Hematopoietic multipotent progenitor cell (in vitro differentiated cells): Measurements from ENCODE around the gene LPIN2. TPM values are rescaled to one million over a fixed set of nuclear protein-coding genes. Genes with fewer than 3 reads are reported as not detected.
"Not testable (repeated sequence)": the region's sequence is repeated elsewhere in the genome, so short reads cannot be mapped to it uniquely, and the experiment has no call there.

Source experiments
- DNase-seq, 3 donors: peaks; one replicate each; pipeline ENCODE4 v3.0.0-alpha.2; 2011 to 2015; ENCODE audit warnings: low read depth in 2 of 3, low spot score in 2 of 3
- total RNA-seq: library from RNA; depleted of rRNA; stranded (reverse); fragments of >200 nt; gene quantifications from one replicate; pipeline ENCODE4 v1.2.3, GENCODE V29; 2012

The LPIN2 gene
- total RNA-seq, 1 donor, result 38.2 TPM

- peak in 1 of 3 donors; percentile 63 for DNase-seq
These were observed 32.2 kb upstream of the LPIN2 start for GRCh38 chr18:3044931-3045698.

- no peak for DNase-seq
These were observed 29.4 kb upstream of the LPIN2 start for GRCh38 chr18:3042379-3042778.

DNA sequence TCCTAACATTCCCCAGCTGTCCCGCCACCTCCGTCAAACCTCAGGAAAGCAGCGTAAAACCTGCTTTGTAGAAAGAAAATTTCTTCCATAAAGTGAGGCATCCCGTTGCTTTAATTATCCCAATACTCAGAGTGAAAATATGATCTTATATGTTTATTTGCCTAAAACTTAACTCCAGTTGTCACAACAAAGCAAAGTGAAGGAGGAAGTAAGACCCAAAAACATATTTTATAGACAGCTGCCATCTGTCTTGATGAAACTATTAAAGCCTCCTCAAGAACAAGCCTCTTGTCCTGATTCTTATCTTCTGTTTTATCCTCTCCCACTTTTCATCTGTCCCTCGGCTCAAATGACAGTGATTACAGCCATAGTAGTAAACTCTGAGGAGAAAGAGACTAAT, 28.9 kb upstream of the LPIN2 start:
- no peak for DNase-seq

GRCh38 chr18:3040881-3041280, 27.9 kb upstream of the LPIN2 start:
- DNase-seq, result no peak

GRCh38 chr18:3040173-3040572, 27.2 kb upstream of the LPIN2 start:
- DNase-seq, result no peak

DNA sequence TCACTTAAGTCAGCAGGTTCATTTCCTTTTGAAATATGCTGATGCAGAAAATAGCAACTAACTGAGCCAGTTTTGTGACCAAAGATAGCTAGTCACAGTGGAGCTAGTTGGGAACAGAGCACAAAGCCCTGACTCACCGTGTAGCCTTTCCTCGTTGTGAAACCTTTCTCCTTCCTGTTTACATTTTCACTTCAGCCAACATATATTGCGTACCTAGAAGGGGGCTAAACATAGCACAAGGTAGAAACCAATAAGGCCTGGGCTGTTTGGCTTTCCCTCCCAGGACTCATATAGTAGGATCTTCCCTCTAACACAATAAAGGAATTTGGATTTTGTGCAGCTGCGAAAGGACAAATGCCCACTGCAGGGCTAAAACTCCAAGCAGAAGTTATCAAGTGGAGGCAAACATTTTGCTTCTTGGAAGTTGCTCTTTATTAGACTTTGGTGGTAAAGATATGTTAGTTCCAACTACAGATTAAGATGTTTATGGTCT, 24.5 kb upstream of the LPIN2 start:
- DNase-seq, result peak in 1 of 3 donors; percentile 45

DNA sequence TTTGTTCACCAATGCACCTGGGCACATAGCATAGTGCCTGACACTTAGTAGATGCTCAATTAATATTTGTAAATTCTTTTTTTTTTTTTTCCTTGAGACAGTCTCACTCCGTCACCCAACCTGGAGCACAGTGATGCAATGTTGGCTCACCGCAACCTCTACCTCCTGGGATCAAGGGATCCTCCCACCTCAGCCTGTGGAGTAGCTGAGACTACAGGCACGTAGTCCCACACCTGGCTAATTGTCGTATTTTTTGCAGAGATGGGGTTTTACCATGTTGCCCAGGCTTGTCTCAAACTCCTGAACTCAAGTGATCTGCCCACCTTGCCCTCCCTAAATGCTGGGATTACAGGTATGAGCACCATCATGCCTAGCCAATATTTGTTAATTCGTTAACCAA, 23.2 kb upstream of the LPIN2 start:
- no peak for DNase-seq

DNA sequence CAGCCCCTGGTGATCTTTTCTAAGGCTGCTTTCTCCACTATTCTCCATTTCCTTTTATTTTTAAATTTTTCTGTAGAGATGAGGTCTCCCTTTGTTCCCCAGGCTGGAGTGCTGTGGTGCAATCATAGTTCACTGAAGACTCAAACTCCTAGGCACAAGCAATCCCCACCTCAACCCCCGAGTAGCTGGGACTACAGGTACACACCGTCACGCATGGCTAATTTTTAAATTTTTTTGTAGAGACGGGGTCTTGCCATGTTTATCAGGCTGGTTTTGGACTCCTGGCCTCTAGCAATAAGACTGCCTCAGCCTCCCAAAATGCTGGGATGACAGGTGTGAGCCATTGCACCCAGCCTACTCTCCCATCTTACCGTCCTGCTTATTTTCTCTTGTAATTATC, 22.7 kb upstream of the LPIN2 start:
- no peak for DNase-seq

GRCh38 chr18:3032721-3033120, 19.8 kb upstream of the LPIN2 start:
- no peak for DNase-seq

DNA sequence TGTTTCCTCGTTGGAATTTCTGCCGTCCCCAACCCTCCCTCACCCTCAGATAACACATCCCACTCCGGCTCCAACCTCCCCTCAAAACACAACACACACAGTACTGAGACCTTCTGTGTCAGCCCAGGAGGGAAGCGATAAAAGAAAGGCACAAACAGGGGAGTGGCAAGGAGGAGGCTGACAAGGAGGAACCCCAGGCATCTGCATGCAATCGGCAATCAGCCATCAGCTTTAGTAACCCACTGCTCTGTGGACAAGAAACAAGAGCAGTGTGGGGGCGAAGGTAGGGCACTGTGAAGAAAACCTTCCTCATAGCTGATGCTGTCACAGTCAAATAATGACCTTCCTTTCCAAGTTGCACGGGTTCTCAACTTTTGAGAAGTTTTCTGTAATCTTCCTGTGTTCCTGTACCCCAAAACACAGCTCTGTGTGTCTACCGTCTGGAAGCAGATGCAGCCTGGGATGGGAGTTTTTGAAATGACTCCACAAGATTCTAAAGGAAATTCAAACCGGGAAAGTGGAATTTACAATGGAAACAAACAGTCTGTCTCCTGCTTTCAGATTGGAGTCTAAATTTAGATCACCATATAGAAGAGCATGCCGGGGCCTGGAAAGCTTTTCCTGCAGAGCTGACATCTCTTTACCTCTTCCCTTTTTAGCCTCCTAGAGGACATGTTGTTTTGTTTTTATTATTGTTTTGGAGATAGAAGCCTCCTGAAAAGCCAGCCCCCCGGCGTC, 16.4 kb upstream of the LPIN2 start:
- DNase-seq, result no peak

GRCh38 chr18:3028115-3028514, 15.2 kb upstream of the LPIN2 start:
- not testable (repeated sequence) for DNase-seq

DNA sequence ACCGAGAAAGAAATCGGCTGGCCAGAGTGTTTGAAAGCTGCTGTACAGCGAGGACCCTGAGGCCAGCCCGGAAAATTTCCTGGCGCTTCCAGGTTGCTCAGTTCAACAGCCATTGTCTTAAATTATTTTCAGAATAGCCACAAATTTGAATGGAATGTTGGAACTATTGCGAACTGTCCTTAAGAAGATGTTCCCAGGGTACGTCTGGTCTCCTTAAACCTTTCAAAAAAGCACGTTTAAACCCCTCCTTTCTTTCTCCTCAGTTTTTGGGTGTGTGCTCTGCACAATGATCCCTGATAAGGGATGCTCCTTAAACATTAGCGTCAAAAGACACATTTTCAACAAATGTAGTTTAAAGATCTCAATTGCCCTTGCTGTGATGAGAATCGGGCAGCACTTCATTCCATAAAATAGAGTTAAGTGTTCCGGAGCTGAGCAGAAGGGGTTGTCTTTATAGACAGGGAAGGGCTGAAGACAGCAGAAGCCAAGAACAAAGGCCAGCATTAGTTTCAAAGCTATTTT, 14.5 kb upstream of the LPIN2 start:
- DNase-seq, result no peak

- DNase-seq, result no peak
These were observed 12.6 kb upstream of the LPIN2 start for GRCh38 chr18:3025544-3025943.

- not testable (repeated sequence) for DNase-seq
These were observed 10.7 kb upstream of the LPIN2 start for GRCh38 chr18:3023603-3024002.

DNA sequence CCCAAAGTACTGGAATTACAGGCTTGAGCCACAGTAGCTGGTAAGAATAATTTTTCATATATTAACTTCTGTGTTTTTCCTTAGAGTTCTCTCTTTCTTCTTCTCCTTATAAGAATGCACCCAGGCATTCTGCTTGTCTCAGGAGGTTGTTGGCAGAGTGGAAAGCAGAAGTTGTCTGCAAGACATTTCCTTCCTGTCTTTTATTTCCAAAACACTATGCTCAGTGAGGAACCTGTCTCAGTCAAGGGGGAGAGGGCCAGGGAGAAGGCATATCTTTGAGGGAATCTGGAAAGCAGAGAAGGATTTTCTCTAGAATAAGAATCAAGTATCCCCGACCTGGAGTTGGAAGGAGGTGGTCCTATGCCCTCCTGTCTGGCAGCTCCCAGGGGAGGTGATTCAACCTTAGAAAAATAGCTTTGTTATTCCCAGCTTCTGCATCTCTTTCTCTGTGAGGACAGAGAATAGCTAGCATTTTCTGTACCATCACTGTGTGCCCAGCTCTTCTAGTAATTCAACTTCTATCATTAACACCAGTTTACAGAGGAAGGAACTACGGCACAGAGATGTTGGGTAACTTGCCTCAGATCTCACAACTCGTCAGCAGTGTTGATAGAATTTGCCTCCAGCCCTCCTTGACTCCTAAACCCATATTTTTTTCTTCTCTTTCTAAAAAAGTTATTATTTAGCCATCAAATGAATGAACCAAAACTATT, 3.8 kb upstream of the LPIN2 start:
- peak in 2 of 3 donors; percentile 69 to 79 for DNase-seq

- no peak for DNase-seq
These were observed 2.9 kb upstream of the LPIN2 start for GRCh38 chr18:3015851-3016250.

DNA sequence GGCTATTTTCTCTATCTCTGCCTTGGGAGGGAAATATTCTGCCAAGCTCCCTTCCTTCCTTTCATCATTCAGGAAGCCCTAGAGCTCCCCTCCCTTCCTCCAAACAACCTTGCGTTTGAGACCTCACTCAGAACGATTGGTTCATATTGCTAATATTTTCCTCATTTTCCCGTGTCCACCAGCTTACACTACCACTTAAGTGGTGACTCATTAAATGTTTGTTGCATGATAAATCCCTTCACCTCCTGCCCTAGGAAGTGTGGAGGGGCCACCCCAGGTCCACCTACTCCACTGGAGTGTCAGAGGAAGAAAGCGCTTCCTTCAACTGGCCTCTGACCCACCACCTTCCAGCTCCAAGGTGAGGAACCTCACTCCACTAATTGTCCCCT, 2.3 kb upstream of the LPIN2 start:
- DNase-seq, result no peak

GRCh38 chr18:3014503-3015203, 1.7 kb upstream of the LPIN2 start:
- DNase-seq, result no peak

GRCh38 chr18:3012136-3013023, 564 bp downstream of the LPIN2 start:
- DNase-seq, result peak; percentile 17 to 47 (median 46)

- no peak for DNase-seq
These were observed 2.9 kb downstream of the LPIN2 start for GRCh38 chr18:3010086-3010485.
